Loucy (cell line): ENCODE data around the gene TECTA.
"Not testable (repeated sequence)": the region's sequence is repeated elsewhere in the genome, so short reads cannot be mapped to it uniquely, and the experiment has no call there.

Source experiments
- H2AFZ ChIP-seq: fragments of 200-600 bp; sonication (generic); 2 replicates; pipeline ENCODE4 v1.6.0; 2016; ENCODE audit warnings: antibody characterized with exemption, mild to moderate bottlenecking, low read length, moderate library complexity
- H3F3A ChIP-seq: fragments of 200-600 bp; 2 replicates; pipeline ENCODE4 v1.6.0; 2016; ENCODE audit warnings: antibody characterized with exemption, low read depth, mild to moderate bottlenecking
- H3K27me3 ChIP-seq: fragments of 200-600 bp; sonication (generic); 2 replicates; pipeline ENCODE4 v1.6.1; 2014; ENCODE audit warnings: low read length, mild to moderate bottlenecking; ENCODE audit not compliant: insufficient read depth, poor library complexity, severe bottlenecking
- H3K36me3 ChIP-seq: fragments of 200-600 bp; sonication (generic); 2 replicates; pipeline ENCODE4 v1.6.1; 2016; ENCODE audit warnings: low read length; ENCODE audit not compliant: insufficient read depth
- H3K4me1 ChIP-seq: fragments of 200-600 bp; sonication (generic); 2 replicates; pipeline ENCODE4 v1.5.1; 2014; ENCODE audit warnings: low read length, mild to moderate bottlenecking; ENCODE audit not compliant: insufficient read depth, poor library complexity, severe bottlenecking
- H3K4me2 ChIP-seq: fragments of 200-600 bp; sonication (generic); 2 replicates; pipeline ENCODE4 v1.6.0; 2014; ENCODE audit warnings: antibody characterized with exemption, low read length, low read depth, mild to moderate bottlenecking; ENCODE audit not compliant: poor library complexity, severe bottlenecking
- H3K4me3 ChIP-seq: fragments of 200-600 bp; sonication (generic); 2 replicates; pipeline ENCODE4 v1.5.1; 2014; ENCODE audit warnings: low read length, mild to moderate bottlenecking, mixed read lengths; ENCODE audit not compliant: poor library complexity, severe bottlenecking
- H3K79me2 ChIP-seq: fragments of 200-600 bp; sonication (generic); 2 replicates; pipeline ENCODE4 v1.6.1; 2014; ENCODE audit warnings: low read length; ENCODE audit not compliant: insufficient read depth
- H3K9ac ChIP-seq: fragments of 200-600 bp; sonication (generic); 2 replicates; pipeline ENCODE4 v1.6.0; 2014; ENCODE audit warnings: mild to moderate bottlenecking, low read depth, low read length, moderate library complexity; ENCODE audit not compliant: poor library complexity, severe bottlenecking
- H3K9me2 ChIP-seq: fragments of 200-600 bp; sonication (generic); replicated peaks from 2 replicates; pipeline ENCODE4 v1.6.1; 2016; ENCODE audit warnings: low read depth, low read length, mixed read lengths
- H3K9me3 ChIP-seq: fragments of 200-600 bp; sonication (generic); 2 replicates; pipeline ENCODE4 v1.6.1; 2014; ENCODE audit warnings: mild to moderate bottlenecking, antibody characterized with exemption, low read length, low read depth; ENCODE audit not compliant: insufficient read depth
- H4K20me1 ChIP-seq: fragments of 200-600 bp; sonication (generic); 2 replicates; pipeline ENCODE4 v1.6.0; 2014; ENCODE audit warnings: antibody characterized with exemption, low read length, mild to moderate bottlenecking; ENCODE audit not compliant: insufficient read depth, poor library complexity, severe bottlenecking
- CTCF ChIP-seq: fragments of 200-600 bp; sonication (generic); conservative IDR thresholded peaks from 2 replicates; pipeline ENCODE4 v1.5.1; 2014; ENCODE audit warnings: mild to moderate bottlenecking, antibody characterized with exemption, low read length
- EZH2phosphoT487 ChIP-seq: fragments of 200-600 bp; IDR thresholded peaks from 2 replicates; pipeline ENCODE4 v1.6.1; 2018; ENCODE audit warnings: antibody characterized with exemption, mild to moderate bottlenecking, moderate library complexity, borderline replicate concordance

Gene TECTA

GRCh38 chr11:121112498-121113455 is 11.7 kb downstream of the TECTA start:
- no peaks in the 10 kb centered on the region for H3K36me3 ChIP-seq
- H3K79me2 ChIP-seq = no peaks in the 10 kb centered on the region
- H2AFZ ChIP-seq = no peak overlapping the region
- H3F3A ChIP-seq = no peaks in the 10 kb centered on the region
- H3K4me3 ChIP-seq = no peak overlapping the region
- no peak overlapping the region for H3K4me2 ChIP-seq
- no peaks in the 10 kb centered on the region for H3K9me3 ChIP-seq
- H4K20me1 ChIP-seq = no peaks in the 10 kb centered on the region
- no peaks in the 10 kb centered on the region for H3K4me1 ChIP-seq
- no peaks in the 10 kb centered on the region for H3K27me3 ChIP-seq
- H3K9me2 ChIP-seq = no peaks in the 10 kb centered on the region
- TF ChIP-seq EZH2phosphoT487 (no peak), CTCF (peak; percentile 73)
- no peak overlapping the region for H3K9ac ChIP-seq

GRCh38 chr11:121113611-121114010 is 12.6 kb downstream of the TECTA start:
- no peaks in the 10 kb centered on the region for H3K79me2 ChIP-seq

GRCh38 chr11:121115024-121115423 is 14.0 kb downstream of the TECTA start:
- not testable (repeated sequence) for H3K4me2 ChIP-seq, H3K4me3 ChIP-seq, H3K36me3 ChIP-seq, H3K9me3 ChIP-seq, H3K79me2 ChIP-seq, H2AFZ ChIP-seq, H3F3A ChIP-seq, H4K20me1 ChIP-seq, H3K27me3 ChIP-seq, H3K4me1 ChIP-seq, H3K9me2 ChIP-seq, H3K9ac ChIP-seq

More at GRCh38 chr11:121113611-121114010, 12.6 kb downstream of the TECTA start:
- Histone ChIP-seq H3K27me3 (no peaks in the 10 kb centered on the region), H3F3A (no peaks in the 10 kb centered on the region), H3K9ac (no peak overlapping the region), H3K36me3 (no peaks in the 10 kb centered on the region), H3K4me1 (no peaks in the 10 kb centered on the region), H3K4me3 (no peak overlapping the region), H3K9me3 (no peaks in the 10 kb centered on the region), H3K9me2 (no peaks in the 10 kb centered on the region), H2AFZ (no peak overlapping the region), H4K20me1 (no peaks in the 10 kb centered on the region), H3K4me2 (no peak overlapping the region)
- TF ChIP-seq EZH2phosphoT487 (no peak), CTCF (no peak)

DNA sequence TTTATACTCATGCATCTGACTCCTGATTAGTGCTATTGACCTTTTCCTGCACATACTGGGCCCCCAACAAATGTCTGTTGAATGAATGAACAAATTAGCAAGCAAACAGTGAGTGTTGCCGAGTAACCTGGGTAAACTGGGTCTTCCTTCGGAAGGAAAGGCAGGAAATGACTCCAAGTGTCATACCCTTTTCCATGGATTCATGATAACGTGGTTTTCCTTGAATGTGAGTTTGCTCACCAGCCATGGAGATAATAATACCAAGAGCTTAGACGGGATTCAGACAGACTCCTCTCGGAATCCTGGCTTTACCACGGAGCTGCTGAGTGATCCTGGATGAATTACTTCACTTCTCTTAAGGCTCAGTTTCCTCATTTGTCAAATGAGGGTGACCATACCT is 16.7 kb downstream of the TECTA start:
- TF ChIP-seq EZH2phosphoT487 (no peak), CTCF (no peak)
- no peaks in the 10 kb centered on the region for H3F3A ChIP-seq
- H3K79me2 ChIP-seq = no peaks in the 10 kb centered on the region
- H3K4me1 ChIP-seq = no peaks in the 10 kb centered on the region
- no peaks in the 10 kb centered on the region for H3K27me3 ChIP-seq
- H3K36me3 ChIP-seq = no peaks in the 10 kb centered on the region
- no peaks in the 10 kb centered on the region for H3K9me2 ChIP-seq
- no peak overlapping the region for H3K4me2 ChIP-seq
- no peaks in the 10 kb centered on the region for H3K9me3 ChIP-seq
- no peaks in the 10 kb centered on the region for H4K20me1 ChIP-seq
- H3K9ac ChIP-seq = no peak overlapping the region
- H3K4me3 ChIP-seq = no peak overlapping the region
- H2AFZ ChIP-seq = no peak overlapping the region
